Right forelimb (tissue), 1 donor: Measurements from ENCODE around the gene HIBADH.
"Not testable (repeated sequence)": the region's sequence is repeated elsewhere in the genome, so short reads cannot be mapped to it uniquely, and the experiment has no call there.

Source experiments
- DNase-seq: peaks from one replicate; pipeline ENCODE4 v3.0.0-alpha.2; 2018

The HIBADH gene

GRCh38 chr7:27593226-27593625 is 69.5 kb downstream of the HIBADH start:
- DNase-seq = no peak

- no peak for DNase-seq
Measured at GRCh38 chr7:27590416-27590815, 72.3 kb downstream of the HIBADH start.

- no peak for DNase-seq
Measured at GRCh38 chr7:27587429-27587828, 75.3 kb downstream of the HIBADH start.

- DNase-seq = peak; percentile 63
Measured at GRCh38 chr7:27586825-27587224, 75.9 kb downstream of the HIBADH start.

- no peak for DNase-seq
Measured at GRCh38 chr7:27585781-27586447, 76.8 kb downstream of the HIBADH start.

GRCh38 chr7:27581906-27582305 is 80.8 kb downstream of the HIBADH start:
- DNase-seq = no peak

GRCh38 chr7:27581119-27581518 is 81.6 kb downstream of the HIBADH start:
- no peak for DNase-seq

GRCh38 chr7:27579565-27579964 is 83.1 kb downstream of the HIBADH start:
- no peak for DNase-seq

- not testable (repeated sequence) for DNase-seq
Measured at GRCh38 chr7:27578169-27578568, 84.5 kb downstream of the HIBADH start.

GRCh38 chr7:27576360-27576944 is 86.2 kb downstream of the HIBADH start:
- no peak for DNase-seq

- no peak for DNase-seq
Measured at GRCh38 chr7:27575613-27576012, 87.1 kb downstream of the HIBADH start.

GRCh38 chr7:27569106-27569505 is 93.6 kb downstream of the HIBADH start:
- no peak for DNase-seq

- DNase-seq = no peak
Measured at GRCh38 chr7:27567266-27567665, 95.4 kb downstream of the HIBADH start.

GRCh38 chr7:27564881-27565482 is 97.7 kb downstream of the HIBADH start:
- no peak for DNase-seq

GRCh38 chr7:27560706-27561235 is 101.9 kb downstream of the HIBADH start:
- no peak for DNase-seq

- DNase-seq = no peak
Measured at GRCh38 chr7:27555670-27556069, 107.0 kb downstream of the HIBADH start.

GRCh38 chr7:27554826-27555225 is 107.9 kb downstream of the HIBADH start:
- no peak for DNase-seq

- DNase-seq = no peak
Measured at GRCh38 chr7:27553273-27553672, 109.4 kb downstream of the HIBADH start.

- no peak for DNase-seq
Measured at GRCh38 chr7:27551803-27552400, 110.8 kb downstream of the HIBADH start.

- DNase-seq = no peak
Measured at GRCh38 chr7:27549606-27550005, 113.1 kb downstream of the HIBADH start.

GRCh38 chr7:27548304-27548703 is 114.4 kb downstream of the HIBADH start:
- DNase-seq = no peak

- DNase-seq = no peak
Measured at GRCh38 chr7:27547401-27547800, 115.3 kb downstream of the HIBADH start.

- DNase-seq = no peak
Measured at GRCh38 chr7:27546610-27547009, 116.1 kb downstream of the HIBADH start.

- DNase-seq = no peak
Measured at GRCh38 chr7:27535795-27536194, 126.9 kb downstream of the HIBADH start.
